ENCODE results near the gene TTC7B.

- no peak for TF ChIP-seq HDAC6 (IDR thresholded peaks at IDR 0.05; ENCODE audit: low read depth, low read length)
- no peak for TF ChIP-seq SRF (IDR thresholded peaks at IDR 0.05; ENCODE audit: low read depth, low read length)
- no peak for TF ChIP-seq ATF2 (IDR thresholded peaks at IDR 0.05; ENCODE audit: low read length)
- TF ChIP-seq CTCF (IDR thresholded peaks at IDR 0.05; ENCODE audit: control extremely low read depth in 1 of 3, insufficient read depth in 1 of 3, low read depth in 1 of 3, low read length in 3 of 3) = no peak
- no peak for TF ChIP-seq EZH2 (IDR thresholded peaks at IDR 0.05; ENCODE audit: low read depth, low read length, severe bottlenecking)
- no peak for TF ChIP-seq POLR2AphosphoS5 (IDR thresholded peaks at IDR 0.05; ENCODE audit: low read depth, low read length)
- TF ChIP-seq NRF1 (IDR thresholded peaks at IDR 0.05; ENCODE audit: low read depth, low read length) = no peak
- no peak for TF ChIP-seq EGR1 (IDR thresholded peaks at IDR 0.05; ENCODE audit: borderline replicate concordance, low read depth, low read length)
- no peak for TF ChIP-seq SUZ12 (IDR thresholded peaks at IDR 0.05; ENCODE audit: low read length)
- TF ChIP-seq SP2 (IDR thresholded peaks at IDR 0.05; ENCODE audit: low read length) = no peak
- TF ChIP-seq USF2 (IDR thresholded peaks at IDR 0.05; ENCODE audit: low read length) = no peak
Observed at GRCh38 chr14:90507428-90507827, 308.8 kb downstream of the TTC7B start.
